ENCODE results near the gene SESN3. TPM values are rescaled to one million over a fixed set of nuclear protein-coding genes. Genes with fewer than 3 reads are reported as not detected.
"Not testable (repeated sequence)": the region's sequence is repeated elsewhere in the genome, so short reads cannot be mapped to it uniquely, and the experiment has no call there.

The SESN3 gene
- total and polyA plus RNA-seq, 2 experiments from 2014 or later: 3.9 to 27.7 TPM

DNA sequence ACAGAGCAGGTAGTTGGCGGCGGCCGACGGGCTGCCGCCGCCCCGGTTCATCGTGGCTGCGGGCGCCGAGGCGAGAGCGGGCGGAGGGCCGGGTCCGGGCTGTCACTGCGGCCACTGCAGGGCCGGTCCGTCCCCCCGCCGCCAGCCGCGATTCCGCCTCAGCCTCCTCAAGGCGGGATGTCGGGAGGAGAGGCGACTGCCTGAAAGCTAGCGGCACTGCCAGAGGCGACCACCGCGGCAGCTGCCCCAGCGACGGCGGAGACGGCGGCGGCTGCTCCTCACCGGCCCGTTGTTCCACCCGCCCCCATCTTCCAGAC, 234 bp downstream of the SESN3 start:
- TF ChIP-seq, protein P1, sequence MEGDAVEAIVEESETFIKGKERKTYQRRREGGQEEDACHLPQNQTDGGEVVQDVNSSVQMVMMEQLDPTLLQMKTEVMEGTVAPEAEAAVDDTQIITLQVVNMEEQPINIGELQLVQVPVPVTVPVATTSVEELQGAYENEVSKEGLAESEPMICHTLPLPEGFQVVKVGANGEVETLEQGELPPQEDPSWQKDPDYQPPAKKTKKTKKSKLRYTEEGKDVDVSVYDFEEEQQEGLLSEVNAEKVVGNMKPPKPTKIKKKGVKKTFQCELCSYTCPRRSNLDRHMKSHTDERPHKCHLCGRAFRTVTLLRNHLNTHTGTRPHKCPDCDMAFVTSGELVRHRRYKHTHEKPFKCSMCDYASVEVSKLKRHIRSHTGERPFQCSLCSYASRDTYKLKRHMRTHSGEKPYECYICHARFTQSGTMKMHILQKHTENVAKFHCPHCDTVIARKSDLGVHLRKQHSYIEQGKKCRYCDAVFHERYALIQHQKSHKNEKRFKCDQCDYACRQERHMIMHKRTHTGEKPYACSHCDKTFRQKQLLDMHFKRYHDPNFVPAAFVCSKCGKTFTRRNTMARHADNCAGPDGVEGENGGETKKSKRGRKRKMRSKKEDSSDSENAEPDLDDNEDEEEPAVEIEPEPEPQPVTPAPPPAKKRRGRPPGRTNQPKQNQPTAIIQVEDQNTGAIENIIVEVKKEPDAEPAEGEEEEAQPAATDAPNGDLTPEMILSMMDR (IDR thresholded peaks at IDR 0.05; ENCODE audit: low read depth, low read length): no peak
- H3K4me1 ChIP-seq (ENCODE audit: low read depth): peaks cover 21% of the 10 kb centered on the region
- no peak for DNase-seq (ENCODE audit: low read depth in 1 of 2, low spot score in 1 of 2)
- H3K27ac ChIP-seq: peak overlapping the region; percentile 71
- no peaks in the 10 kb centered on the region for H3K36me3 ChIP-seq
- no peaks in the 10 kb centered on the region for H3K9me3 ChIP-seq (ENCODE audit: low read depth)
- H3K27me3 ChIP-seq: no peaks in the 10 kb centered on the region
- H3K4me3 ChIP-seq: peak overlapping the region; percentile 95

DNA sequence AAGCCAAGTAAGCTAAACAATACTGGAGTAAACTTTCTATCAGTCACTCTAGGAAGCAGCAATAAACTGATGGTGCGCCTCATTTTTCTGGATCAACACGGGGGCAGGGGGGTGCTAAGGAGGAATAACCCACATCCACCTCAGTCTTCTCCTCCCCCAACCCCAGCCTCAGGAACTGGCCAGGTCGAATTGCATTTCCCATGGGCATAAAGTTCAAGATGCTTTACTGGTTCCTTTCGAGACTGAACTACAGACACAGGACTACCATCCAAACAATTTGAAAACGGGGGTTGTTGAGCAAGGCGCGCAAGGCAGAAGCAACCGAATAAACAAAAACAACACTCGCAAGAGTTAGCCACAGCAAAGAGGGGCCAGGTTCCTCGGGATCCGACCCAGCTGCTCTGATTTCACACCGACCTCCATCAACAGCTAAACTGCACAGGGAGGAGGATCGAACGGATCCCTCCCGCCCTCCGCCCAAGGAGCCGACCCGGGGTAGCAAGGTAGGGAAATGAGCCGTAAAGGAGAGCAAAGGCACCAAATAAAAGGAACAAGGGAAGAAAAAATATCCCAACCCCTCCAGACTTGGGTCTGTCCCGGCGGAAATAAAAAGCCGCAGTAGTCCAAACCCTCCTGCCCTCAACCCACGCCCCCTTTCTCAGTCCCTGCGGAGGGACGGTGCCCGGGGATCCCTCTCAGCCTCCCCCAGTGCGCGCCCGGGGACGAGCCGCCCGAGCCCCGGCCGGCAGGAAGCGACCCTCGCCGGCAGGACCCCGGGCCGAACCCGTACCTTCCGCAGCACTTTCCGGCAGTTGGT, 801 bp downstream of the SESN3 start:
- Histone ChIP-seq H3K36me3 (no peaks in the 10 kb centered on the region), H3K27me3 (no peaks in the 10 kb centered on the region), H3K4me1 (ENCODE audit: low read depth) (peaks cover 21% of the 10 kb centered on the region), H3K4me3 (peak overlapping the region; percentile 95), H3K27ac (peak overlapping the region; percentile 71), H3K9me3 (ENCODE audit: low read depth) (no peaks in the 10 kb centered on the region)
- DNase-seq (ENCODE audit: low read depth in 1 of 2, low spot score in 1 of 2): peak; percentile 40 to 53
- TF ChIP-seq, protein P1 (IDR thresholded peaks at IDR 0.05; ENCODE audit: low read depth, low read length): no peak

GRCh38 chr11:95229199-95229992, 1.6 kb downstream of the SESN3 start:
- no peaks in the 10 kb centered on the region for H3K27me3 ChIP-seq
- peak overlapping the region; percentile 95 for H3K4me3 ChIP-seq
- no peaks in the 10 kb centered on the region for H3K36me3 ChIP-seq
- peak; percentile 33 to 41 for DNase-seq (ENCODE audit: low read depth in 1 of 2, low spot score in 1 of 2)
- H3K27ac ChIP-seq: peak overlapping the region; percentile 21
- no peaks in the 10 kb centered on the region for H3K9me3 ChIP-seq (ENCODE audit: low read depth)
- TF ChIP-seq, protein P1 (IDR thresholded peaks at IDR 0.05; ENCODE audit: low read depth, low read length): no peak
- peaks cover 21% of the 10 kb centered on the region for H3K4me1 ChIP-seq (ENCODE audit: low read depth)

- Histone ChIP-seq H3K9me3 (ENCODE audit: low read depth) (no peaks in the 10 kb centered on the region), H3K36me3 (no peaks in the 10 kb centered on the region), H3K4me3 (peak overlapping the region; percentile 95), H3K27me3 (no peaks in the 10 kb centered on the region), H3K4me1 (ENCODE audit: low read depth) (peaks cover 21% of the 10 kb centered on the region), H3K27ac (peak overlapping the region; percentile 29)
- peak in 1 of 2 donors; percentile 16 for DNase-seq (ENCODE audit: low read depth in 1 of 2, low spot score in 1 of 2)
- TF ChIP-seq, protein P1 (IDR thresholded peaks at IDR 0.05; ENCODE audit: low read depth, low read length): no peak
Observed at GRCh38 chr11:95228081-95228749, 2.8 kb downstream of the SESN3 start.

- not testable (repeated sequence) for H3K27ac ChIP-seq; DNase-seq (ENCODE audit: low read depth in 1 of 2, low spot score in 1 of 2); H3K36me3 ChIP-seq; H3K9me3 ChIP-seq (ENCODE audit: low read depth); H3K27me3 ChIP-seq; H3K4me3 ChIP-seq
- H3K4me1 ChIP-seq (ENCODE audit: low read depth): peaks cover 18% of the 10 kb centered on the region
Observed at GRCh38 chr11:95227060-95227459, 3.9 kb downstream of the SESN3 start.

All from cardiac muscle cell (in vitro differentiated cells and primary cell).